ENCODE results near the gene TMED10.

The TMED10 gene

GRCh38 chr14:75176142-75176820 is at the start of gene TMED10:
TMED10 (minus strand) TSS chr14:75176612; CDS start chr14:75176579, 33 bp downstream.
- peak; percentile 93 for DNase-seq

GRCh38 chr14:75224561-75224960 is 48.1 kb upstream of the TMED10 start:
- no peak for DNase-seq

GRCh38 chr14:75223664-75224154 is 47.3 kb upstream of the TMED10 start:
- DNase-seq: no peak

GRCh38 chr14:75222208-75222701 is 45.8 kb upstream of the TMED10 start:
- no peak for DNase-seq

GRCh38 chr14:75221797-75222196 is 45.4 kb upstream of the TMED10 start:
- DNase-seq: no peak

GRCh38 chr14:75220156-75220555 is 43.7 kb upstream of the TMED10 start:
- DNase-seq: no peak

- no peak for DNase-seq
Measured at GRCh38 chr14:75217508-75218206, 41.2 kb upstream of the TMED10 start.

- DNase-seq: no peak
Measured at GRCh38 chr14:75216427-75217006, 40.1 kb upstream of the TMED10 start.

GRCh38 chr14:75215520-75215919 is 39.1 kb upstream of the TMED10 start:
- DNase-seq: no peak

GRCh38 chr14:75214558-75214957 is 38.1 kb upstream of the TMED10 start:
- DNase-seq: no peak

GRCh38 chr14:75213172-75213571 is 36.8 kb upstream of the TMED10 start:
- no peak for DNase-seq

- DNase-seq: no peak
Measured at GRCh38 chr14:75208843-75209242, 32.4 kb upstream of the TMED10 start.

- DNase-seq: no peak
Measured at GRCh38 chr14:75206190-75206589, 29.8 kb upstream of the TMED10 start.

- DNase-seq: no peak
Measured at GRCh38 chr14:75205591-75205990, 29.2 kb upstream of the TMED10 start.

GRCh38 chr14:75204116-75204515 is 27.7 kb upstream of the TMED10 start:
- no peak for DNase-seq

- DNase-seq: no peak
Measured at GRCh38 chr14:75202657-75203056, 26.2 kb upstream of the TMED10 start.

- no peak for DNase-seq
Measured at GRCh38 chr14:75201087-75201486, 24.7 kb upstream of the TMED10 start.

GRCh38 chr14:75200451-75200850 is 24.0 kb upstream of the TMED10 start:
- no peak for DNase-seq

- DNase-seq: no peak
Measured at GRCh38 chr14:75198291-75198933, 22.0 kb upstream of the TMED10 start.

- no peak for DNase-seq
Measured at GRCh38 chr14:75197338-75197737, 20.9 kb upstream of the TMED10 start.

- no peak for DNase-seq
Measured at GRCh38 chr14:75196468-75196867, 20.1 kb upstream of the TMED10 start.

GRCh38 chr14:75196064-75196463 is 19.7 kb upstream of the TMED10 start:
- no peak for DNase-seq

- DNase-seq: no peak
Measured at GRCh38 chr14:75191100-75191499, 14.7 kb upstream of the TMED10 start.
